Stimulated activated CD8-positive, alpha-beta memory T cell treated with anti-CD3 and anti-CD28 coated beads, Interleukin-4, amount 100 ng/mL, for 48 hours (primary cell): ENCODE results near the gene TRPM1.

ENCODE experiments used
- DNase-seq: peaks from one replicate; pipeline ENCODE4 v3.0.0-alpha.2; 2020

TRPM1 gene

GRCh38 chr15:31046759-31047359 lies 54.7 kb downstream of the TRPM1 start:
- DNase-seq = no peak

GRCh38 chr15:31045606-31046005 lies 55.9 kb downstream of the TRPM1 start:
- no peak for DNase-seq

- no peak for DNase-seq
Observed at GRCh38 chr15:31042751-31043150, 58.8 kb downstream of the TRPM1 start.

- DNase-seq = no peak
Observed at GRCh38 chr15:31041610-31042009, 59.9 kb downstream of the TRPM1 start.

- DNase-seq = no peak
Observed at GRCh38 chr15:31040611-31041010, 60.9 kb downstream of the TRPM1 start.

- no peak for DNase-seq
Observed at GRCh38 chr15:31039961-31040360, 61.6 kb downstream of the TRPM1 start.

GRCh38 chr15:31037731-31038477 lies 63.6 kb downstream of the TRPM1 start:
- DNase-seq = no peak

- DNase-seq = no peak
Observed at GRCh38 chr15:31036783-31037182, 64.7 kb downstream of the TRPM1 start.

- no peak for DNase-seq
Observed at GRCh38 chr15:31035610-31036009, 65.9 kb downstream of the TRPM1 start.

GRCh38 chr15:31034152-31034551 lies 67.4 kb downstream of the TRPM1 start:
- no peak for DNase-seq

GRCh38 chr15:31032961-31033371 lies 68.6 kb downstream of the TRPM1 start:
- no peak for DNase-seq

- DNase-seq = no peak
Observed at GRCh38 chr15:31031471-31032067, 70.0 kb downstream of the TRPM1 start.

GRCh38 chr15:31027910-31028578 lies 73.5 kb downstream of the TRPM1 start:
- DNase-seq = no peak

- DNase-seq = no peak
Observed at GRCh38 chr15:31025996-31026395, 75.5 kb downstream of the TRPM1 start.

- DNase-seq = no peak
Observed at GRCh38 chr15:31024979-31025378, 76.5 kb downstream of the TRPM1 start.

- no peak for DNase-seq
Observed at GRCh38 chr15:31024330-31024729, 77.2 kb downstream of the TRPM1 start.

- no peak for DNase-seq
Observed at GRCh38 chr15:31023841-31024240, 77.7 kb downstream of the TRPM1 start.

GRCh38 chr15:31021067-31021665 lies 80.4 kb downstream of the TRPM1 start:
- no peak for DNase-seq

GRCh38 chr15:31020542-31020941 lies 81.0 kb downstream of the TRPM1 start:
- DNase-seq = no peak

- DNase-seq = no peak
Observed at GRCh38 chr15:31019986-31020385, 81.5 kb downstream of the TRPM1 start.

- DNase-seq = no peak
Observed at GRCh38 chr15:31017311-31017710, 84.2 kb downstream of the TRPM1 start.

- DNase-seq = no peak
Observed at GRCh38 chr15:31016446-31016915, 85.0 kb downstream of the TRPM1 start.

- no peak for DNase-seq
Observed at GRCh38 chr15:31014608-31014925, 87.0 kb downstream of the TRPM1 start.
